Ectodermal cell (in vitro differentiated cells): Measurements from ENCODE around the gene SYTL1.
A peak's percentile ranks its signal among the peaks of the same experiment; 100 is the strongest.

Experiments
- H3K27ac ChIP-seq: 2 replicates; pipeline ENCODE4 v1.7.0; 2013; ENCODE audit warnings: mild to moderate bottlenecking, low read depth, low read length; ENCODE audit not compliant: insufficient read depth, poor library complexity, severe bottlenecking
- H3K27me3 ChIP-seq: 2 replicates; pipeline ENCODE4 v1.7.0; 2013; ENCODE audit warnings: mild to moderate bottlenecking, low read length; ENCODE audit not compliant: insufficient read depth, control insufficient read depth, poor library complexity, severe bottlenecking
- H3K36me3 ChIP-seq: one replicate; pipeline ENCODE4 v1.7.0; 2013; ENCODE audit warnings: low read length; ENCODE audit not compliant: control insufficient read depth, insufficient read depth
- H3K4me1 ChIP-seq: one replicate; pipeline ENCODE4 v1.7.0; 2013; ENCODE audit warnings: low read length; ENCODE audit not compliant: control insufficient read depth, insufficient read depth
- H3K4me3 ChIP-seq: 2 replicates; pipeline ENCODE4 v1.7.0; 2013; ENCODE audit warnings: low read depth, low read length, control low read depth; ENCODE audit not compliant: insufficient read depth
- H3K9me3 ChIP-seq: 2 replicates; pipeline ENCODE4 v1.7.0; 2013; ENCODE audit warnings: mild to moderate bottlenecking, low read length, moderate library complexity; ENCODE audit not compliant: control insufficient read depth
- WGBS, 2 experiments: methylation state at CpG; one replicate each; pipeline ENCODE4 v1.1.7; 2013; ENCODE audit warnings: missing lambda C conversion rate in 2 of 2; 5-methylcytosine and 5-hydroxymethylcytosine counted together

The SYTL1 gene

GRCh38 chr1:27364696-27365371 lies 23.0 kb downstream of the SYTL1 start:
- Histone ChIP-seq H3K27me3 (peaks cover 20% of the 10 kb centered on the region), H3K4me3 (peak overlapping the region; percentile 7), H3K9me3 (no peaks in the 10 kb centered on the region), H3K36me3 (no peaks in the 10 kb centered on the region), H3K27ac (peak overlapping the region; percentile 80), H3K4me1 (peaks cover 36% of the 10 kb centered on the region)
- WGBS, 2 experiments, result 73 to 74% methylated on average over 11 of the region's 11 CpGs

GRCh38 chr1:27365372-27366112 lies 23.7 kb downstream of the SYTL1 start:
- Histone ChIP-seq H3K9me3 (no peaks in the 10 kb centered on the region), H3K27ac (peak overlapping the region; percentile 93), H3K4me3 (peak overlapping the region; percentile 60), H3K4me1 (peaks cover 36% of the 10 kb centered on the region), H3K36me3 (no peaks in the 10 kb centered on the region), H3K27me3 (peaks cover 13% of the 10 kb centered on the region)
- 8 to 9% methylated on average over 39 to 40 of the region's 40 CpGs for WGBS, 2 experiments

GRCh38 chr1:27366113-27366410 lies 24.2 kb downstream of the SYTL1 start:
- no peaks in the 10 kb centered on the region for H3K36me3 ChIP-seq
- H3K4me1 ChIP-seq, result peaks cover 33% of the 10 kb centered on the region
- 0% methylated on average over 30 of the region's 30 CpGs for WGBS, 2 experiments
- H3K27ac ChIP-seq, result peak overlapping the region; percentile 93
- H3K4me3 ChIP-seq, result peak overlapping the region; percentile 60
- no peaks in the 10 kb centered on the region for H3K9me3 ChIP-seq
- H3K27me3 ChIP-seq, result peaks cover 7% of the 10 kb centered on the region

GRCh38 chr1:27366411-27367159 lies 24.8 kb downstream of the SYTL1 start, which contains the start of gene MAP3K6:
MAP3K6 (minus strand) TSS chr1:27366961; CDS start chr1:27366597, 364 bp downstream.
- Histone ChIP-seq H3K4me1 (peaks cover 32% of the 10 kb centered on the region), H3K27ac (peak within 1 kb of the TSS; percentile 93), H3K9me3 (no peaks in the 10 kb centered on the region), H3K27me3 (peaks cover 2% of the 10 kb centered on the region), H3K36me3 (no peaks in the 10 kb centered on the region), H3K4me3 (peak within 1 kb of the TSS; percentile 60)
- 0% methylated on average over 67 of the region's 67 CpGs for WGBS, 2 experiments

GRCh38 chr1:27367160-27367650 lies 25.4 kb downstream of the SYTL1 start:
- no peaks in the 10 kb centered on the region for H3K9me3 ChIP-seq
- H3K4me3 ChIP-seq, result peak overlapping the region; percentile 60
- H3K4me1 ChIP-seq, result peaks cover 32% of the 10 kb centered on the region
- peak overlapping the region; percentile 93 for H3K27ac ChIP-seq
- H3K36me3 ChIP-seq, result no peaks in the 10 kb centered on the region
- 25 to 29% methylated on average over 8 of the region's 8 CpGs for WGBS, 2 experiments
- H3K27me3 ChIP-seq, result no peaks in the 10 kb centered on the region

- Histone ChIP-seq H3K4me3 (no peak overlapping the region), H3K9me3 (no peaks in the 10 kb centered on the region), H3K27me3 (no peaks in the 10 kb centered on the region), H3K27ac (no peak overlapping the region), H3K36me3 (no peaks in the 10 kb centered on the region), H3K4me1 (peaks cover 25% of the 10 kb centered on the region)
- 87% methylated on average over 13 of the region's 13 CpGs for WGBS, 2 experiments
These were observed 27.2 kb downstream of the SYTL1 start for GRCh38 chr1:27368869-27369582.

GRCh38 chr1:27372022-27372807 lies 30.4 kb downstream of the SYTL1 start:
- Histone ChIP-seq H3K36me3 (no peaks in the 10 kb centered on the region), H3K27ac (no peak overlapping the region), H3K4me1 (peaks cover 7% of the 10 kb centered on the region), H3K4me3 (no peak overlapping the region), H3K27me3 (no peaks in the 10 kb centered on the region), H3K9me3 (no peaks in the 10 kb centered on the region)
- 89 to 92% methylated on average over 19 of the region's 19 CpGs for WGBS, 2 experiments

- Histone ChIP-seq H3K4me1 (no peaks in the 10 kb centered on the region), H3K9me3 (no peaks in the 10 kb centered on the region), H3K4me3 (no peak overlapping the region), H3K36me3 (no peaks in the 10 kb centered on the region), H3K27me3 (no peaks in the 10 kb centered on the region), H3K27ac (no peak overlapping the region)
- 90% methylated on average over 11 of the region's 11 CpGs for WGBS, 2 experiments
These were observed 31.2 kb downstream of the SYTL1 start for GRCh38 chr1:27372808-27373690.
